Ascending aorta (tissue), 2 donors: Measurements from ENCODE around the gene IRX4. TPM values are rescaled to one million over a fixed set of nuclear protein-coding genes. Genes with fewer than 3 reads are reported as not detected.

Experiments
- DNase-seq, 2 donors: peaks; one replicate each; pipeline ENCODE4 v3.0.0-alpha.2; 2019; ENCODE audit warnings: low spot score in 2 of 2
- H3K27ac ChIP-seq, 2 donors: fragments of 200-600 bp; sonication (generic); one replicate each; pipeline ENCODE4 v1.5.1; 2016 to 2017; ENCODE audit warnings: mild to moderate bottlenecking in 1 of 2
- H3K27me3 ChIP-seq: fragments of 200-600 bp; sonication (generic); one replicate; pipeline ENCODE4 v1.5.1; 2017
- H3K36me3 ChIP-seq, 2 donors: fragments of 200-600 bp; sonication (generic); one replicate each; pipeline ENCODE4 v1.5.1; 2016
- H3K4me1 ChIP-seq, 2 donors: fragments of 200-600 bp; sonication (generic); one replicate each; pipeline ENCODE4 v1.5.1; 2016 to 2017; ENCODE audit warnings: mild to moderate bottlenecking in 1 of 2
- H3K4me3 ChIP-seq, 2 donors: fragments of 200-600 bp; sonication (generic); one replicate each; pipeline ENCODE4 v1.5.1; 2016 to 2017; ENCODE audit warnings: mild to moderate bottlenecking in 1 of 2
- H3K9me3 ChIP-seq, 2 donors: fragments of 200-600 bp; sonication (generic); one replicate each; pipeline ENCODE4 v1.5.1; 2016
- CTCF ChIP-seq, 3 experiments: fragments of 200-600 bp in 2 of 3; fragments of 450-650 bp in 1 of 3; sonication (generic) in 2 of 3; IDR thresholded peaks; one replicate each; pipeline ENCODE4 v1.5.1; 2016 to 2019; ENCODE audit warnings: antibody characterized with exemption in 3 of 3, mild to moderate bottlenecking in 1 of 3, moderate library complexity in 1 of 3
- intact Hi-C: fragments of 100-400 bp; cut with DNase I; formaldehyde crosslinking; loops from one replicate; pipeline ENCODE4 v1.15.1; 2023
- total RNA-seq: library from RNA; depleted of rRNA; stranded (reverse); fragments of >200 nt; gene quantifications from one replicate; pipeline ENCODE4 v1.1.0, GENCODE V29; 2016

IRX4 gene
- total RNA-seq, 1 donor from 2014 or later = not detected

- no peaks in the 10 kb centered on the region for H3K36me3 ChIP-seq
- H3K4me3 ChIP-seq = no peak overlapping the region
- DNase-seq = no peak
- H3K27me3 ChIP-seq = peaks cover 4% of the 10 kb centered on the region
- no peaks in the 10 kb centered on the region for H3K9me3 ChIP-seq
- no peak overlapping the region for H3K27ac ChIP-seq
- intact Hi-C loops = no loop called here
- H3K4me1 ChIP-seq = no peaks in the 10 kb centered on the region
- TF ChIP-seq CTCF (IDR thresholded peaks at IDR 0.05) = no peak
Observed at GRCh38 chr5:1850324-1851154, 32.2 kb downstream of the IRX4 start.

GRCh38 chr5:1847611-1848010, 35.1 kb downstream of the IRX4 start:
- Histone ChIP-seq H3K27ac (no peak overlapping the region), H3K4me1 (no peaks in the 10 kb centered on the region), H3K4me3 (no peak overlapping the region), H3K9me3 (no peaks in the 10 kb centered on the region), H3K27me3 (peaks cover 4% of the 10 kb centered on the region), H3K36me3 (no peaks in the 10 kb centered on the region)
- TF ChIP-seq CTCF (IDR thresholded peaks at IDR 0.05) = no peak
- no peak for DNase-seq
- intact Hi-C loops = no loop called here

- intact Hi-C loops = no loop called here
- no peak for TF ChIP-seq CTCF (IDR thresholded peaks at IDR 0.05)
- no peak for DNase-seq
- Histone ChIP-seq H3K4me1 (no peaks in the 10 kb centered on the region), H3K27me3 (peaks cover 4% of the 10 kb centered on the region), H3K9me3 (no peaks in the 10 kb centered on the region), H3K36me3 (no peaks in the 10 kb centered on the region), H3K27ac (no peak overlapping the region), H3K4me3 (no peak overlapping the region)
Observed at GRCh38 chr5:1847056-1847455, 35.7 kb downstream of the IRX4 start.

GRCh38 chr5:1846583-1846982, 36.1 kb downstream of the IRX4 start:
- DNase-seq = no peak
- Histone ChIP-seq H3K27ac (no peak overlapping the region), H3K4me1 (no peaks in the 10 kb centered on the region), H3K9me3 (no peaks in the 10 kb centered on the region), H3K4me3 (no peak overlapping the region), H3K36me3 (no peaks in the 10 kb centered on the region), H3K27me3 (peaks cover 4% of the 10 kb centered on the region)
- no peak for TF ChIP-seq CTCF (IDR thresholded peaks at IDR 0.05)
- intact Hi-C loops = no loop called here

- Histone ChIP-seq H3K4me3 (no peak overlapping the region), H3K27ac (no peak overlapping the region), H3K36me3 (no peaks in the 10 kb centered on the region), H3K9me3 (no peaks in the 10 kb centered on the region), H3K4me1 (no peaks in the 10 kb centered on the region), H3K27me3 (peaks cover 4% of the 10 kb centered on the region)
- DNase-seq = no peak
- intact Hi-C loops = no loop called here
- TF ChIP-seq CTCF (IDR thresholded peaks at IDR 0.05) = no peak
Observed at GRCh38 chr5:1845696-1846095, 37.0 kb downstream of the IRX4 start.
